ENCODE measurements around the gene TOM1.

TOM1 gene
- total RNA-seq, result 51.9 to 122 (median 76.8) reads per million in 17 experiments

GRCh38 chr22:35299673-35300499 is at the start of gene TOM1:
Gene TOM1 (plus strand): TSS chr22:35299894. CDS start chr22:35299929, 35 bp downstream.
- DNase-seq, result peak; percentile 98 to 100 (median 100)

GRCh38 chr22:35250156-35250555 is 49.5 kb upstream of the TOM1 start:
- peak; percentile 12 to 57 (median 51) for DNase-seq

- DNase-seq, result no peak
Observed at GRCh38 chr22:35253946-35254345, 45.7 kb upstream of the TOM1 start.

- DNase-seq, result peak in 1 of 4 experiments; percentile 4
Observed at GRCh38 chr22:35257002-35257320, 42.7 kb upstream of the TOM1 start.

GRCh38 chr22:35257321-35258190 is 42.1 kb upstream of the TOM1 start, which contains the start of gene HMGXB4:
Gene HMGXB4 (plus strand): TSS chr22:35257493. CDS start chr22:35262391, 4,898 bp downstream.
- peak; percentile 90 to 95 (median 93) for DNase-seq

GRCh38 chr22:35258191-35258988 is 41.3 kb upstream of the TOM1 start:
- DNase-seq, result peak in 1 of 4 experiments; percentile 4

- DNase-seq, result no peak
Observed at GRCh38 chr22:35264986-35265385, 34.7 kb upstream of the TOM1 start.

- no peak for DNase-seq
Observed at GRCh38 chr22:35266277-35266676, 33.4 kb upstream of the TOM1 start.

- DNase-seq, result no peak
Observed at GRCh38 chr22:35269630-35270029, 30.1 kb upstream of the TOM1 start.

GRCh38 chr22:35274154-35274871 is 25.4 kb upstream of the TOM1 start:
- no peak for DNase-seq

GRCh38 chr22:35275580-35275979 is 24.1 kb upstream of the TOM1 start:
- DNase-seq, result no peak

- no peak for DNase-seq
Observed at GRCh38 chr22:35276019-35276418, 23.7 kb upstream of the TOM1 start.

GRCh38 chr22:35288116-35288515 is 11.6 kb upstream of the TOM1 start:
- DNase-seq, result no peak

GRCh38 chr22:35292786-35293185 is 6.9 kb upstream of the TOM1 start:
- no peak for DNase-seq

- no peak for DNase-seq
Observed at GRCh38 chr22:35296051-35296450, 3.6 kb upstream of the TOM1 start.

- peak; percentile 35 to 53 (median 48) for DNase-seq
Observed at GRCh38 chr22:35299217-35299672, 449 bp upstream of the TOM1 start.

GRCh38 chr22:35301372-35301874 is 1.7 kb downstream of the TOM1 start:
- peak; percentile 95 to 99 (median 97) for DNase-seq

GRCh38 chr22:35303029-35303624 is 3.4 kb downstream of the TOM1 start:
- no peak for DNase-seq

- no peak for DNase-seq
Observed at GRCh38 chr22:35305525-35306070, 5.9 kb downstream of the TOM1 start.

GRCh38 chr22:35306350-35306967 is 6.8 kb downstream of the TOM1 start:
- no peak for DNase-seq

Measured in suppressor macrophage (primary cell).